H9 (cell line): ENCODE measurements around the gene SOX1. TPM values are rescaled to one million over a fixed set of nuclear protein-coding genes. Genes with fewer than 3 reads are reported as not detected.

Experiments
- DNase-seq: peaks from one replicate; pipeline ENCODE4 v3.0.0-alpha.2; 2017
- H2AFZ ChIP-seq: one replicate; pipeline ENCODE4 v1.6.1; 2013; ENCODE audit warnings: mild to moderate bottlenecking, low read length, control low read depth, moderate library complexity
- H2AK5ac ChIP-seq: 2 replicates; pipeline ENCODE4 v1.6.1; 2013; ENCODE audit warnings: low read length, control low read depth, mixed read lengths; ENCODE audit not compliant: insufficient read length
- H2BK120ac ChIP-seq: one replicate; pipeline ENCODE4 v1.6.1; 2013; ENCODE audit warnings: low read depth, mild to moderate bottlenecking, low read length, control low read depth, inconsistent platforms; ENCODE audit not compliant: poor library complexity, severe bottlenecking
- H2BK12ac ChIP-seq: 2 replicates; pipeline ENCODE4 v1.6.1; 2013; ENCODE audit warnings: low read length, control low read depth, mixed read lengths, low read depth; ENCODE audit not compliant: insufficient read length
- H2BK15ac ChIP-seq: 2 replicates; pipeline ENCODE4 v1.6.1; 2013; ENCODE audit warnings: low read depth, low read length, control low read depth
- H2BK20ac ChIP-seq: one replicate; pipeline ENCODE4 v1.6.1; 2013; ENCODE audit warnings: low read depth, mild to moderate bottlenecking, low read length, control low read depth, inconsistent platforms; ENCODE audit not compliant: poor library complexity, severe bottlenecking
- H2BK5ac ChIP-seq: 2 replicates; pipeline ENCODE4 v1.6.1; 2013; ENCODE audit warnings: low read length, control low read depth, mixed read lengths; ENCODE audit not compliant: insufficient read length
- H3K14ac ChIP-seq: 2 replicates; pipeline ENCODE4 v1.6.1; 2013; ENCODE audit warnings: low read length, control low read depth; ENCODE audit not compliant: insufficient read depth
- H3K18ac ChIP-seq: 2 replicates; pipeline ENCODE4 v1.6.1; 2013; ENCODE audit warnings: low read depth, mild to moderate bottlenecking, mixed read lengths, low read length, control low read depth; ENCODE audit not compliant: insufficient read length
- H3K23ac ChIP-seq: 2 replicates; pipeline ENCODE4 v1.6.1; 2013; ENCODE audit warnings: low read length, control low read depth, mixed read lengths, low read depth; ENCODE audit not compliant: insufficient read length
- H3K23me2 ChIP-seq: 2 replicates; pipeline ENCODE4 v1.6.1; 2013; ENCODE audit warnings: low read depth, mild to moderate bottlenecking, mixed read lengths, low read length, control low read depth; ENCODE audit not compliant: insufficient read length, poor library complexity, severe bottlenecking
- H3K27ac ChIP-seq: 2 replicates; pipeline ENCODE4 v1.5.1; 2013; ENCODE audit warnings: low read length, control low read depth, mixed read lengths, low read depth; ENCODE audit not compliant: insufficient read length
- H3K27me3 ChIP-seq: 2 replicates; pipeline ENCODE4 v1.6.1; 2013; ENCODE audit warnings: low read length, control low read depth, inconsistent platforms; ENCODE audit not compliant: insufficient read depth
- H3K4ac ChIP-seq: 2 replicates; pipeline ENCODE4 v1.6.1; 2013; ENCODE audit warnings: low read depth, mild to moderate bottlenecking, control low read depth, inconsistent platforms, low read length, moderate library complexity
- H3K4me1 ChIP-seq: 2 replicates; pipeline ENCODE4 v1.6.1; 2013; ENCODE audit warnings: low read length, control low read depth, inconsistent platforms; ENCODE audit not compliant: insufficient read depth
- H3K4me2 ChIP-seq: 2 replicates; pipeline ENCODE4 v1.6.1; 2013; ENCODE audit warnings: low read length, control low read depth, mixed read lengths; ENCODE audit not compliant: insufficient read length, insufficient read depth
- H3K56ac ChIP-seq: 2 replicates; pipeline ENCODE4 v1.6.1; 2013; ENCODE audit warnings: low read depth, mild to moderate bottlenecking, mixed read lengths, low read length, control low read depth; ENCODE audit not compliant: insufficient read length
- H3K79me1 ChIP-seq: 2 replicates; pipeline ENCODE4 v1.6.1; 2013; ENCODE audit warnings: low read depth, mild to moderate bottlenecking, moderate library complexity, low read length, control low read depth, inconsistent platforms; ENCODE audit not compliant: insufficient read depth, poor library complexity, severe bottlenecking
- H3K79me2 ChIP-seq: 2 replicates; pipeline ENCODE4 v1.6.1; 2013; ENCODE audit warnings: low read length, control low read depth, inconsistent platforms; ENCODE audit not compliant: insufficient read depth
- H3K9ac ChIP-seq: 2 replicates; pipeline ENCODE4 v1.6.1; 2013; ENCODE audit warnings: low read length, control low read depth, mixed read lengths; ENCODE audit not compliant: insufficient read length; ENCODE audit errors: extremely low read depth
- H3K9me3 ChIP-seq: one replicate; pipeline ENCODE4 v1.6.1; 2013; ENCODE audit warnings: low read depth, low read length, inconsistent platforms; ENCODE audit not compliant: control insufficient read depth
- H3T11ph ChIP-seq: one replicate; pipeline ENCODE4 v1.6.1; 2013; ENCODE audit warnings: mild to moderate bottlenecking, low read length, control low read depth, inconsistent platforms
- H4K20me1 ChIP-seq: one replicate; pipeline ENCODE4 v1.6.1; 2013; ENCODE audit not compliant: control insufficient read depth, insufficient read length, insufficient read depth
- H4K5ac ChIP-seq: 2 replicates; pipeline ENCODE4 v1.6.1; 2013; ENCODE audit warnings: low read depth, mild to moderate bottlenecking, mixed read lengths, low read length, control low read depth; ENCODE audit not compliant: insufficient read length
- H4K8ac ChIP-seq: replicated peaks from 2 replicates; pipeline ENCODE4 v1.6.1; 2013; ENCODE audit warnings: low read length, control low read depth, mixed read lengths, low read depth; ENCODE audit not compliant: insufficient read length
- H4K91ac ChIP-seq: 2 replicates; pipeline ENCODE4 v1.6.1; 2013; ENCODE audit warnings: low read depth, mild to moderate bottlenecking, moderate library complexity, mixed read lengths, low read length, control low read depth; ENCODE audit not compliant: insufficient read length
- H3K27ac Mint-ChIP-seq, 3 experiments: 2 replicates in 2 of 3; 3 replicates in 1 of 3; pipeline ENCODE4 v1.8.0; 2020 to 2021; ENCODE audit warnings: mixed read lengths in 3 of 3, mild to moderate bottlenecking in 1 of 3, moderate library complexity in 1 of 3
- H3K27me3 Mint-ChIP-seq: 2 replicates; pipeline ENCODE4 v1.8.0; 2021; ENCODE audit warnings: low read depth, mild to moderate bottlenecking, moderate library complexity, mixed read lengths
- H3K36me3 Mint-ChIP-seq, 3 experiments: 2 replicates in 2 of 3; 3 replicates in 1 of 3; pipeline ENCODE4 v1.8.0; 2020 to 2021; ENCODE audit warnings: low read depth in 3 of 3, mixed read lengths in 3 of 3; ENCODE audit not compliant: insufficient read depth in 1 of 3
- H3K4me1 Mint-ChIP-seq, 2 experiments: 2 replicates each; pipeline ENCODE4 v1.8.0; 2020; ENCODE audit warnings: mixed read lengths in 2 of 2
- H3K4me3 Mint-ChIP-seq, 2 experiments: 2 replicates in 1 of 2; 3 replicates in 1 of 2; pipeline ENCODE4 v1.8.0; 2020 to 2021; ENCODE audit warnings: mild to moderate bottlenecking in 2 of 2, mixed read lengths in 2 of 2, moderate library complexity in 1 of 2
- H3K9me3 Mint-ChIP-seq, 2 experiments: 2 replicates in 1 of 2; 3 replicates in 1 of 2; pipeline ENCODE4 v1.8.0; 2020; ENCODE audit warnings: mild to moderate bottlenecking in 2 of 2, mixed read lengths in 2 of 2, moderate library complexity in 1 of 2
- CTCF ChIP-seq: fragments of 200-600 bp; sonication (generic); conservative IDR thresholded peaks from 3 replicates; pipeline ENCODE4 v1.8.0; 2021; ENCODE audit warnings: antibody characterized with exemption, mild to moderate bottlenecking
- WGBS: extraction: QIAGEN DNeasy Blood & Tissue Kit; methylation state at CpG from one replicate; pipeline ENCODE4 v1.1.7; 2013; ENCODE audit warnings: missing lambda C conversion rate, low lambda C conversion rate, mixed read lengths; ENCODE audit not compliant: insufficient read length; ENCODE audit errors: extremely low coverage; 5-methylcytosine and 5-hydroxymethylcytosine counted together
- total RNA-seq: library from RNA; stranded (reverse); gene quantifications from 2 replicates; pipeline ENCODE4 v1.2.1, GENCODE V29; 2021

SOX1 gene
- total RNA-seq, 1 experiment from 2014 or later = 0.17 TPM

- Histone ChIP-seq H4K8ac (no peak overlapping the region), H2BK5ac (no peak overlapping the region), H3K79me1 (no peaks in the 10 kb centered on the region), H3K27me3 (no peaks in the 10 kb centered on the region), H3K4me2 (no peak overlapping the region), H3K18ac (no peak overlapping the region), H3K23me2 (no peaks in the 10 kb centered on the region), H3K4me1 (no peaks in the 10 kb centered on the region), H3T11ph (no peak overlapping the region), H4K91ac (no peak overlapping the region), H3K9ac (no peak overlapping the region), H3K79me2 (no peaks in the 10 kb centered on the region), H2AFZ (no peak overlapping the region), H2BK12ac (no peak overlapping the region), H4K5ac (no peak overlapping the region), H3K27ac (no peak overlapping the region), H3K23ac (no peak overlapping the region), H3K4ac (no peak overlapping the region), H3K56ac (no peak overlapping the region), H3K9me3 (no peaks in the 10 kb centered on the region), H3K14ac (no peak overlapping the region), H2BK120ac (no peak overlapping the region), H2BK15ac (no peak overlapping the region), H2AK5ac (no peak overlapping the region), H4K20me1 (no peaks in the 10 kb centered on the region), H2BK20ac (no peak overlapping the region)
- H3K4me3 Mint-ChIP-seq = no peak overlapping the region
- no peaks in the 10 kb centered on the region; a peak in 1 of 7 replicates for H3K36me3 Mint-ChIP-seq
- peaks cover 7 to 8% of the 10 kb centered on the region in 2 experiments for H3K4me1 Mint-ChIP-seq
- peaks cover 0 to 2% of the 10 kb centered on the region in 2 experiments; a peak in 2 of 5 replicates for H3K9me3 Mint-ChIP-seq
- no peak for DNase-seq
- WGBS = no CpG with 5 or more reads among the region's 6 CpGs
- peaks cover 67% of the 10 kb centered on the region for H3K27me3 Mint-ChIP-seq
- TF ChIP-seq CTCF = no peak
- H3K27ac Mint-ChIP-seq = no peak overlapping the region
Measured at GRCh38 chr13:112034846-112035245, 32.1 kb upstream of the SOX1 start.
